ENCODE measurements around the gene MBD3L4.

Gene MBD3L4

DNA sequence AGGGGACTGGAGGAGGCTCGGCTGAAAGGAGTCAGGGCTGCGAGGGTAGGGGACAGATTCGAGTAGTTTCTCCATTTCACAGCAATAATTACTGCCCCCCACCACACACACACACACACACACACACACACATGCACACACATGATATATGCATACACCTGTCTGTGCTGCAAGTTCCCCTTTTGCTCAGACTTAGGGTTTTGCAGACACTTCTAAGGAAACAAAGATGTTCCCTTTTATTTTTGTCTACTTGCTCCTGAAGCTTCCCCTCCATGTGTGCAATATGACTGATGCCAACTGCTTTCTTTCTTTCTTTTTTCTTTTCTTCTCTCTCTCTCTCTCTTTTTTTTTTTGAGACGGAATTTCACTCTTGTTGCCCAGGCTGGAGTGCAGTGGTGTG, 32.1 kb downstream of the MBD3L4 start:
- TF ChIP-seq, protein P1, sequence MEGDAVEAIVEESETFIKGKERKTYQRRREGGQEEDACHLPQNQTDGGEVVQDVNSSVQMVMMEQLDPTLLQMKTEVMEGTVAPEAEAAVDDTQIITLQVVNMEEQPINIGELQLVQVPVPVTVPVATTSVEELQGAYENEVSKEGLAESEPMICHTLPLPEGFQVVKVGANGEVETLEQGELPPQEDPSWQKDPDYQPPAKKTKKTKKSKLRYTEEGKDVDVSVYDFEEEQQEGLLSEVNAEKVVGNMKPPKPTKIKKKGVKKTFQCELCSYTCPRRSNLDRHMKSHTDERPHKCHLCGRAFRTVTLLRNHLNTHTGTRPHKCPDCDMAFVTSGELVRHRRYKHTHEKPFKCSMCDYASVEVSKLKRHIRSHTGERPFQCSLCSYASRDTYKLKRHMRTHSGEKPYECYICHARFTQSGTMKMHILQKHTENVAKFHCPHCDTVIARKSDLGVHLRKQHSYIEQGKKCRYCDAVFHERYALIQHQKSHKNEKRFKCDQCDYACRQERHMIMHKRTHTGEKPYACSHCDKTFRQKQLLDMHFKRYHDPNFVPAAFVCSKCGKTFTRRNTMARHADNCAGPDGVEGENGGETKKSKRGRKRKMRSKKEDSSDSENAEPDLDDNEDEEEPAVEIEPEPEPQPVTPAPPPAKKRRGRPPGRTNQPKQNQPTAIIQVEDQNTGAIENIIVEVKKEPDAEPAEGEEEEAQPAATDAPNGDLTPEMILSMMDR (IDR thresholded peaks at IDR 0.05; ENCODE audit: insufficient read depth, missing control alignments) = no peak
- FAIRE-seq = no peak
- DNase-seq (ENCODE audit: insufficient read length, low spot score) = no peak

- FAIRE-seq = no peak
- DNase-seq (ENCODE audit: insufficient read length, low spot score) = no peak
Observed at GRCh38 chr19:7006135-7006704, 33.8 kb downstream of the MBD3L4 start.

GRCh38 chr19:7004313-7004931, 35.6 kb downstream of the MBD3L4 start:
- TF ChIP-seq, protein P1 (IDR thresholded peaks at IDR 0.05; ENCODE audit: insufficient read depth, missing control alignments) = no peak
- DNase-seq (ENCODE audit: insufficient read length, low spot score) (no peak), FAIRE-seq (no peak)

More at GRCh38 chr19:7006135-7006704, 33.8 kb downstream of the MBD3L4 start:
- TF ChIP-seq, protein P1 (IDR thresholded peaks at IDR 0.05; ENCODE audit: insufficient read depth, missing control alignments) = no peak

GRCh38 chr19:7000816-7001215, 39.2 kb downstream of the MBD3L4 start:
- no peak for FAIRE-seq
- no peak for DNase-seq (ENCODE audit: insufficient read length, low spot score)
- TF ChIP-seq, protein P1 (IDR thresholded peaks at IDR 0.05; ENCODE audit: insufficient read depth, missing control alignments) = no peak

GRCh38 chr19:7000333-7000732, 39.6 kb downstream of the MBD3L4 start:
- DNase-seq (ENCODE audit: insufficient read length, low spot score) = no peak
- TF ChIP-seq, protein P1 (IDR thresholded peaks at IDR 0.05; ENCODE audit: insufficient read depth, missing control alignments) = no peak
- no peak for FAIRE-seq

- TF ChIP-seq, protein P1 (IDR thresholded peaks at IDR 0.05; ENCODE audit: insufficient read depth, missing control alignments) = no peak
- DNase-seq (ENCODE audit: insufficient read length, low spot score) (no peak), FAIRE-seq (no peak)
Observed at GRCh38 chr19:6999933-7000332, 40.0 kb downstream of the MBD3L4 start.
